Measurements from ENCODE around the gene ETV6.

ETV6 gene

DNA sequence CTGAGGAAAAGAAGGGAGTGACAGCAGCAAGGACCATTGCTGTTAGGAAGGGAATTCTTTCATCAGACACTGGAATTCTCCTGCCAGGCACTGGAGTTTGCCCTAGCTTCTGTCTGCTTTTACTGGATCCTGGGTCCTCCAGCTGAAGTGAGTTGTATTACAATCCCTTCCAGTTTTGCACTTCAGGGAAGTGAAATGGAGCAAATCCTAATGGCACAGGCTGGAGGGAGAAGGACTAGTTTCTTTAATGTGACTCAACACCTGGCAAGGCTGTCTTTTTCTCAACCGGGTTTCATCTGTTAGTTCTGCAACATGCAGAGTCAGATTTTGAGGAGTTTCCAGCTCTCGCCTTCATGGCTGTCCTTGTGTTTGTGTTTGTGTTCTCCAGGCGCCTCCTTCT, 45.8 kb downstream of the ETV6 start:
- peak; percentile 51 to 54 for DNase-seq (ENCODE audit: low read depth in 2 of 2)
- no peak overlapping the region for H3K4me3 ChIP-seq (replicated peaks in 1 of 2; ENCODE audit: low read depth in 2 of 2, low read length in 2 of 2)
- TF ChIP-seq, protein P1, sequence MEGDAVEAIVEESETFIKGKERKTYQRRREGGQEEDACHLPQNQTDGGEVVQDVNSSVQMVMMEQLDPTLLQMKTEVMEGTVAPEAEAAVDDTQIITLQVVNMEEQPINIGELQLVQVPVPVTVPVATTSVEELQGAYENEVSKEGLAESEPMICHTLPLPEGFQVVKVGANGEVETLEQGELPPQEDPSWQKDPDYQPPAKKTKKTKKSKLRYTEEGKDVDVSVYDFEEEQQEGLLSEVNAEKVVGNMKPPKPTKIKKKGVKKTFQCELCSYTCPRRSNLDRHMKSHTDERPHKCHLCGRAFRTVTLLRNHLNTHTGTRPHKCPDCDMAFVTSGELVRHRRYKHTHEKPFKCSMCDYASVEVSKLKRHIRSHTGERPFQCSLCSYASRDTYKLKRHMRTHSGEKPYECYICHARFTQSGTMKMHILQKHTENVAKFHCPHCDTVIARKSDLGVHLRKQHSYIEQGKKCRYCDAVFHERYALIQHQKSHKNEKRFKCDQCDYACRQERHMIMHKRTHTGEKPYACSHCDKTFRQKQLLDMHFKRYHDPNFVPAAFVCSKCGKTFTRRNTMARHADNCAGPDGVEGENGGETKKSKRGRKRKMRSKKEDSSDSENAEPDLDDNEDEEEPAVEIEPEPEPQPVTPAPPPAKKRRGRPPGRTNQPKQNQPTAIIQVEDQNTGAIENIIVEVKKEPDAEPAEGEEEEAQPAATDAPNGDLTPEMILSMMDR (IDR thresholded peaks at IDR 0.05; ENCODE audit: low read depth, low read length): no peak

DNA sequence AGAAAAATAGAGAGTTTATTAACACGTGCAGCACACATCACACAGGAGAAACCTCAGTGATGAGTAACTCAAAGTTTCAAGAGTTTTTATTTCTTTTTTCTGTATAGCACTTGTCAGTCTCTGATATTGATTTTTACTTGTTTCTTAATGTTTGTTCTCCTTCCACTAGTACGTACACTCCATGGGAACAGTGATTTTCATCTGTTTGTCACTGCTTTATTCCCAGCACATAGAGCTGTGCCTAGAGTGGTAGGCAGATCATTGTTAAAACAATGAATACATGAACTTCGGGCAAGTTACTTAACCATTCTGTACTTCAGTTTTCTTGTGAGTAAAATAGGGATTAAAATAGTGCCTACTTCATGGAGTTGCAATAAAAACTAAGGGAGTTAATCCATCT, 46.6 kb downstream of the ETV6 start:
- H3K4me3 ChIP-seq (replicated peaks in 1 of 2; ENCODE audit: low read depth in 2 of 2, low read length in 2 of 2): no peak overlapping the region
- TF ChIP-seq, protein P1 (IDR thresholded peaks at IDR 0.05; ENCODE audit: low read depth, low read length): no peak
- no peak for DNase-seq (ENCODE audit: low read depth in 2 of 2)

DNA sequence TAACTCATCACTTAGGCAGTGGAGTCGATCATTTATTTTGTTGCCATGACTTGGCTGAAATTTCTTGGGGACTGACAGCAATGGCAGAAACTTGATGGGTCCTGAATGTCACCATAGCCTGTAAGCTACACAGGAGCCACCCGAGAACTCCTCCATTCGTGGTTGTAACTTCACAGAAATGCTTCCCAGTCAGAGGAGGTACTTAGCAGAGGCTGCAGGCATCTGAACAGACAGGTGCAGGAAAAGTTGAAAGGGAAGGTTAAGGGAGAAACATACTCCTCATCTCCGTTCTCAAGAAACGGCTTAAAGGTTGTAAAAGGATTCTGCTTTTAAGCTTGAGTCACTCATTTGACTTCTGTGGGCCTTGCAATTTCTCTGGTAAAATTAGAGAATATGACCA, 47.7 kb downstream of the ETV6 start:
- DNase-seq (ENCODE audit: low read depth in 2 of 2): no peak
- TF ChIP-seq, protein P1 (IDR thresholded peaks at IDR 0.05; ENCODE audit: low read depth, low read length): no peak
- no peak overlapping the region for H3K4me3 ChIP-seq (replicated peaks in 1 of 2; ENCODE audit: low read depth in 2 of 2, low read length in 2 of 2)

DNA sequence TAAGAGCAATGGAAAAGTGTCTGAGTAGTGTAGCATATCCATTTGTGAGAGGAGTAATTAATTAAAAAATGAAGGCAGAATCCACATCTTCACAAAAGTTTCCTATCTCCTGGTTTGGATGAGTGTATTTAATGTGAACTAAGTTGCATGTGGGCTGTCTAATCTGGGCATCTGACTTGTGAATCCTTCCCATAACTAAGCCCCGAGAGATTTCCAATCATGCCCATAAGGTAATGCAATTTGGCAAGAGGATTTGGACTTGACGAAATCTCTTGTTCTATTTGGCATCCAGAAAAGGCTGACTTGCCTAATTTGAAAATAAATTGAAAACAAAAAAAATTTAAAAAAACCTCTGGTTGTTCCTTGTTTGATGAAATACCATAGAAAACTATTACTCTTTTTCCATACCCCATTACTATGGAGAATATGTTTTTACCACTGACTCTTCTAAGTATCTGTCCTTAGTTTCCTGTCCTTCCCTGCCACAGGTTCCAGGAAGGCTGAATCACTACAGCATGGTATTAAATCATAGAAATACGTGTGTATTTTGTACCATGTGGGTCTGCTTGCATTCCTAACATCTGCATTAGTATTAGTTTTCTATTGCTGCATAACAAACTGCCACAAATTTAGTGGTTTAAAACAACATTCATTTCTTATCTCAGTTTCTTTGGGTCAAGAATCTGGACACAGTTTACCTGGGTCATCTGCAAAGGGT, 48.4 kb downstream of the ETV6 start:
- H3K4me3 ChIP-seq (replicated peaks in 1 of 2; ENCODE audit: low read depth in 2 of 2, low read length in 2 of 2): no peak overlapping the region
- TF ChIP-seq, protein P1 (IDR thresholded peaks at IDR 0.05; ENCODE audit: low read depth, low read length): no peak
- peak; percentile 64 to 90 for DNase-seq (ENCODE audit: low read depth in 2 of 2)

DNA sequence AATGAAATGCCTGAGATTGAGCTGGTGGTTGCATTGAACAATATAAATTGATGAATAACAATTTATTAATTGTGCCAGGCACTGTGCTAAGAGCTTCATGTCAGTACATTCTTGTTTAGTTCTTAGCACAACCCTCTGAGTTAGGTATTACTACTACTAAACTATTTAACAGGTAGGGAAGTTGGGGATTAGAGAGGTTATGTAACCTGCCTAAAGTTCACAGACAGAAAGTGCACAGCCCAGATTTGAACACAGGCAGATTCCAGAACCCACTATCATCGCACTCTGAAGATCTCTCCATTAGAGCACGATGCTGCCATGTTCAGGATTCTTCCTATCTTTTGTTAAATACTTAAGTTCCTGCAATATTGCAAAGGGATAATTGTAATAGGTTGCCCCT, 49.3 kb downstream of the ETV6 start:
- H3K4me3 ChIP-seq (replicated peaks in 1 of 2; ENCODE audit: low read depth in 2 of 2, low read length in 2 of 2): no peak overlapping the region
- TF ChIP-seq, protein P1 (IDR thresholded peaks at IDR 0.05; ENCODE audit: low read depth, low read length): no peak
- DNase-seq (ENCODE audit: low read depth in 2 of 2): no peak

DNA sequence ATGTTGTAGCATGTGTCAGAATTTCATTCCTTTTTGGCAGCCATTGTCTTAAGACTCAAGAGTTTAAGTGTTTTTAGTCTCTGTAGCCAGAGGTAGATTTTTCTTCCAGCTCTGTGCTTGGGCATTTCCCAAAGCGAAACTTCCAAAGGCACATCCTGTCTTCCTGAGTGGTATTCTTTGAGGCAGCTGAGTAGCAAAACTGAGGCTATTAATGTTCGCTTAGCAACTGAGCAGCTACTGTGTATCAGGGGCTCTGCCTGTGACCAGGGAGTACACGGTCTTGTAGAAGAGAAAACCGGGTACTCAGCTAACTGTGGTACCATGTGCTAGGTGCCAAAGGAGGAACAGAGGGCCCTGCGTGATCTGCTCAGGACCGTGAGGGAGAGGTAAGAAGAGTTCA, 52.0 kb downstream of the ETV6 start:
- no peak overlapping the region for H3K4me3 ChIP-seq (replicated peaks in 1 of 2; ENCODE audit: low read depth in 2 of 2, low read length in 2 of 2)
- TF ChIP-seq, protein P1 (IDR thresholded peaks at IDR 0.05; ENCODE audit: low read depth, low read length): no peak
- DNase-seq (ENCODE audit: low read depth in 2 of 2): no peak

DNA sequence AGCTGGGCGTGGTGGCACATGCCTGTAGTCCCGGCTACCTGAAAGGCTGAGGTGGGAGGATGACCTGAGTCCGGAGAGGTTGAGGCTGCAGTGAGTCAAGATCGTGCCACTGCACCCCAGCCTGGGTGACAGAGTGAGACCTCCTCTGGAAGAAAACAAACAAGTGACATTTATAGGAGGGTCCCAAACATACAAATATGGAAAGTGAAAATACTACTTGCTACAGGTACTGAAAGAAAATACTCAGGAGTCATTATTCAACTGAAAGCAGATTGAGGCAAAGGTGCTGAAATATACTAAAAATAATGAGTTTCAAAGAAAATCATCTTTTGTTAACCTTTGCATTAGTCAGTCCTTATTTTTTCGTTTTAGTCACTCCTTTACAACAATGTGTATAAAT, 53.5 kb downstream of the ETV6 start:
- TF ChIP-seq, protein P1 (IDR thresholded peaks at IDR 0.05; ENCODE audit: low read depth, low read length): no peak
- DNase-seq (ENCODE audit: low read depth in 2 of 2): no peak
- no peak overlapping the region for H3K4me3 ChIP-seq (replicated peaks in 1 of 2; ENCODE audit: low read depth in 2 of 2, low read length in 2 of 2)

All from cardiac fibroblast (primary cell).